Left cardiac atrium (tissue), 4 donors: ENCODE results near the gene TSPAN2. TPM values are rescaled to one million over a fixed set of nuclear protein-coding genes. Genes with fewer than 3 reads are reported as not detected.

ENCODE experiments used
- ATAC-seq, 2 donors: fragments of 200-7000 bp; cut with Tn5 transposase; one replicate each; pipeline ENCODE4 v1.9.1; 2020; ENCODE audit warnings: mild to moderate bottlenecking in 2 of 2, moderate library complexity in 2 of 2
- DNase-seq: peaks from one replicate; pipeline ENCODE4 v3.0.0-alpha.2; 2020
- intact Hi-C, 2 donors: fragments of 100-400 bp; cut with DNase I; formaldehyde crosslinking; loops; one replicate each; pipeline versions ENCODE4 v1.14.1 to v1.15.1; 2022 to 2023
- long read RNA-seq: library from polyadenylated mRNA; unstranded; transcript quantifications from one replicate; pipeline ENCODE4 v2.0.0, GENCODE V29; 2021
- total RNA-seq, 2 donors: library from RNA; stranded (reverse); fragmentation: NEBNext Ultra II Directional; extraction: Animal tissue kit (Norgen Biotek cat#: 25700); gene quantifications; one replicate each; pipeline ENCODE4 v1.2.1, GENCODE V29; 2021
- donor health status: DM: no; HTN: yes; CAD: no.
- donor health status: DM: no; HTN: yes; CAD: no; lungs with severe emphysema.
- donor health status: DM: yes; HTN: yes; CAD: no.
- donor health status: Dilated cardiomyopathy.

Gene TSPAN2
- total RNA-seq: 10 to 100 TPM; 13.3 to 15.1 TPM
- long read RNA-seq, transcript TSPAN2-202 (8 exons, 3,177 nt): major isoform, 20 of 26 reads
- long read RNA-seq, partial matches to known transcripts: 0 of 26 reads
- long read RNA-seq, other reads (novel, unspliced or antisense): 4 of 26 reads

- intact Hi-C loops: no loop called here
- peak; percentile 86 for DNase-seq
- ATAC-seq: peak; percentile 91 to 93
These were observed at the start of gene TSPAN2 for GRCh38 chr1:115089420-115090185. TSS of gene TSPAN2 (minus strand) at chr1:115089503. CDS start at chr1:115089432, 71 bp downstream.

DNA sequence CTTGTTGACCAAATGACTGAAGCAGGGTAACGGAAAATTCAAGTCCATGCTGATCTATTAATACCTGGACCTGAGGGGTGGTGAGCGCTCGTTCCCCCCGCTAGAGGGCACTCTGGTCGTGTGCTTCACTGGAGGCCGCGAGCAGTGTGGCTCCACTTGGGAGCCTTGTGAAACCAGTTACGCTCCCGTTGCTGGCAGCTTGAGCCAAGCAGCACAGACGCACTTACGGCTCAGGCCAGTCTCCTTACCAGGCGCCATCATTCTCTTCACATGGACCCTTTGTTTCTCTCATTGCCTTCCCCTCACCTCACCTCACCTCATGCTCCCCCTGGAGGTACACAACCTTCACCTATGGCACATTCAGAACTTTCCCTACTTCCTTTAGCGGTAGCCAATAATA lies 49.7 kb upstream of the TSPAN2 start:
- DNase-seq (peak; percentile 92), ATAC-seq (peak; percentile 88 to 92)
- intact Hi-C loops: loop anchor here (1.0 to 5.0 kb wide), 3 partner anchors 324 to 456 kb away; no protein-coding TSS in a partner anchor

GRCh38 chr1:115138271-115138670 lies 49.0 kb upstream of the TSPAN2 start:
- intact Hi-C loops: loop anchor here (2.0 to 5.0 kb wide), 2 partner anchors 329 to 457 kb away; no protein-coding TSS in a partner anchor
- DNase-seq (no peak), ATAC-seq (no peak)

GRCh38 chr1:115137191-115137590 lies 47.9 kb upstream of the TSPAN2 start:
- no peak for ATAC-seq
- intact Hi-C loops: loop anchor here in 1 of 2 donors (5.0 kb wide), 1 partner anchor 330 kb away; no protein-coding TSS in a partner anchor

DNA sequence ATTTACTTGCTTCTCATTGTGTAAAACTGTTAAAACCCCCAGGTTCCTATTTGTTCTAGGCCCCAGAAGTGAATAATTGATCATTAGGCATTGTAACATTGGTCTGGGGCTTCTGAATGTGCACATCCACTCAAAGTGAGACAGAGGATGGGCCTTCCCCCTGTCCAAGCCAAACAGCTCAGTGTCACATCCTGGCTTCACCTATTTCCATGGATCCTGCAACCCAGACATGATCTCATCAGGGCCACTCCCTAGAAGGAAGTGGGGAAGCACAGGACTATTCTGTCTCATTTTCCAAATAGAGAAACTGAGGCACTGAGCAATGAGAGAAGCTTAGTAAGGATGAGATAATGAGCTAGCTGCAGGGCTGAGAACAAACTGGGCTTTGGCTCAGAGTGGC lies 47.4 kb upstream of the TSPAN2 start:
- no peak for DNase-seq
- no peak for ATAC-seq
- intact Hi-C loops: loop anchor here in 1 of 2 donors (5.0 kb wide), 1 partner anchor 331 kb away; no protein-coding TSS in a partner anchor

More at GRCh38 chr1:115137191-115137590, 47.9 kb upstream of the TSPAN2 start:
- DNase-seq: no peak

GRCh38 chr1:115136106-115136505 lies 46.8 kb upstream of the TSPAN2 start:
- intact Hi-C loops: loop anchor here in 1 of 2 donors (5.0 kb wide), 1 partner anchor 331 kb away; no protein-coding TSS in a partner anchor
- ATAC-seq (no peak), DNase-seq (no peak)

GRCh38 chr1:115135681-115136080 lies 46.4 kb upstream of the TSPAN2 start:
- DNase-seq: no peak
- ATAC-seq: no peak
- intact Hi-C loops: loop anchor here in 1 of 2 donors (5.0 kb wide), 1 partner anchor 332 kb away; no protein-coding TSS in a partner anchor

DNA sequence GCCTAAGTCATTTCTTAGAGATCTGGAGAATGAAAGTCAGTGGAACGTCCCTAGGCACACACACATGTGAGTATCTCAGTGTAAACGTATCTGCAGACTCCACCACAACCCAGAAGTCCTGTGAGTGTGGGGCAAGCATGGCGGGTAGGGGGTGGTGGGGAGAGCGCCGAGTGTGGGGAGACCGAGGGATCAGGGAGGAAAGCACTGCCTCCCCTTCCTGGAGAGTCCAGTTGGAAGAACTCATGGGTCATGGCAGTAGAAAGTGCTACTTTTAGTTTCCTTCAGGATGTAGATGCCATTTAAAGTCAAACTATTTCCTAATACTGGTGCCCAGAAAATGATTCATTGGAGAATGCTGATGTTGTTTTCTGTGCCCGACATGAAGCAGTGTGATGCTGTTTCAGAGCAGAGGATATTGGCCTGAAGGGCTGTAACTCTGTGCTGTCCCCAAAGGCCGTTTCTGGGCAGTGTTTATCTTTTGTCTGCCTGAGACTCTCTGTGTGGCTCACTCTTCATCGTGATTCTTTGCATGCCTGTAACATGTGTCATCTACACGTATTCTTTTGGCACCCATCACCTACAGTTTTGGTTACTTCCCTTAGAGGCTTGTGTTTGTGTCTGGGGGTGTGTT lies 45.7 kb upstream of the TSPAN2 start:
- ATAC-seq: peak; percentile 39 to 57
- intact Hi-C loops: loop anchor here in 1 of 2 donors (5.0 kb wide), 1 partner anchor 332 kb away; no protein-coding TSS in a partner anchor
- no peak for DNase-seq

GRCh38 chr1:115134231-115134630 lies 44.9 kb upstream of the TSPAN2 start:
- DNase-seq: no peak
- ATAC-seq: no peak
- intact Hi-C loops: no loop called here

DNA sequence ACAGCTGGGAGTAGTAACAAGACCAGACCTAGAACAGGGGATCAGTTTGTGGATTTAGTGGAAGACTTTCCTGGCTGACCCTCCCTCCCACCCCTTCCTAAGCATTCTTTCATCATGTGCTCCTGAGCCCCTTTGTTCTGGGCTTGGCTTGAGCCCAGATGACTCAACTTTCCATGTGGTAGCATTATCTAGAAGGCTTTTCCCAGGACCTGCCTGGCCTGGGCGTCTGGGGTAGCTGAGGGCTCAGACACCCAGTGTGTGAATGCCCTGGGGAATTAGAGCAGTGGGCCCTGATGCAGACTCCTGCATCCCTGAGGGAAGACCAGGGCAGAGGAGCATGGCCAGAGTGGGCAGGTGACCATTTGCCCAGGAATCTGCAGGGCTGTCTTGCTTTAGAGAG lies 44.1 kb upstream of the TSPAN2 start:
- intact Hi-C loops: no loop called here
- ATAC-seq (no peak), DNase-seq (no peak)

DNA sequence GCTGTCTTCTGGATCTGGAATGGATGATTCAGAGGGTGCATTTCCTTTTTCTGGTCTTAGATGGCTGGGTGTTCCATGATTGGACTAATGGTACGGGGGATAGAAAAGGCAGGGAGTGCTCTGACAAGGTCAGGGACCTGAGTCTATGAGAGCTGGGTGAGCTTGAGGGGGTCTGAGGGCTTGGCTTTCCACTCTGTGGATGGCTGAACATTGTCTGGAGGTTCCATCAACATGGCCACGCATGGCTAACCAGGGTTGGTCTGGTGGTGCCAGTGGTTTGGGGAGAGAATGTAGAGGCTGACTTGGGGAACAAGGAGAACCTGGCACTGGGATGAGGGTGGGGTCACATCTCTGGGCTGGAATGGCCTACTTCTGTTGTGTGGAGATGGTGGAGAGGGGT lies 41.5 kb upstream of the TSPAN2 start:
- intact Hi-C loops: no loop called here
- ATAC-seq (no peak), DNase-seq (no peak)

DNA sequence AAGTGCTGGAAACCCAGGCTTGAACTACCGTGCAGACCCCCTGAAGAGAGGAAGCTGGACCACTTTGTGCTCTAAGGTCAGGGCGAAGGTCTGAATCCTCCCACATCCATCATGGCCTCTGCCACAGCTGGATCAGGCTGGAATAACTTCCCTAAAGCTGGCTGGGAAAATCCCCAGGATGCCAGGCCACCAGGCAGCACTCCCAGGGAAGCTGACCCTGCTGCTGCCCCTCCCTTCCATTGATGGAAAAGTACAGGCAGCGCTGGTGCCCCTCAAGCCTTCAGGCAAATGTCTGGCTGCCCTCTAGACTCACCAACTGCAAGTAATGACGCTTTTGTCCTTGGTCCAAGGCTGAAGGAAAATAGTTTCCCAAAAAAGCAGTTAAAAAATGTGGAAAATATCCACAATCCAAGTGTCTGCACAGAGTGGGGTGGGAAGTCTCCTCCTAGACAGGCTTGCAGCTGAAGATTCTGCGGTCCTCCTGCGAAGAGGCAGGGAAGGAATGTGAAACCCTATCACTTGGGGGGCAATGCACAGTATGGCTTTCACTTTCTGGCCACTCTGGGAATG lies 39.9 kb upstream of the TSPAN2 start:
- intact Hi-C loops: no loop called here
- DNase-seq (no peak), ATAC-seq (no peak)

GRCh38 chr1:115127539-115127938 lies 38.2 kb upstream of the TSPAN2 start:
- intact Hi-C loops: no loop called here
- DNase-seq (no peak), ATAC-seq (no peak)

DNA sequence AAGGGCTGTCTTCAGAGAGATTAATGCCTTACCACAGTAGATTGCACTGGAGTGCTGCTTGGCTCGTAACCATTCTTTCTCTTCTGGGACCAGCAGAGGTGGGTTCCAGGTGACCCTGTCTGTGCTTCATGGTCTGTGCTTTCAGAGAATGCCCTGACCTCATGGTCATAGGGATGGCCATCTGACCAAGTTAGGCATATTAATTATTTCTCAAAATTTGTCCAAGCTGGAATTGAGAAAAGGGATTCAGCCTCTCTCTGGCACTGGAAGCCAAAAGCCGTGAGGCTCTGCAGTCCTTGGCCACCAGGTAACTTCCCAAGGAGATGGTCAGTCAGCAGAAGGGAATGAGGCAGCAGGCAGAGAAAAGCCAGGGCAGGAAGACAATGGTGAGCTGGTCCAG lies 37.2 kb upstream of the TSPAN2 start:
- ATAC-seq (no peak), DNase-seq (no peak)
- intact Hi-C loops: no loop called here

- no peak for ATAC-seq
- intact Hi-C loops: no loop called here
- no peak for DNase-seq
These were observed 33.8 kb upstream of the TSPAN2 start for GRCh38 chr1:115123116-115123515.

- DNase-seq (no peak), ATAC-seq (no peak)
- intact Hi-C loops: no loop called here
These were observed 32.5 kb upstream of the TSPAN2 start for GRCh38 chr1:115121793-115122192.

DNA sequence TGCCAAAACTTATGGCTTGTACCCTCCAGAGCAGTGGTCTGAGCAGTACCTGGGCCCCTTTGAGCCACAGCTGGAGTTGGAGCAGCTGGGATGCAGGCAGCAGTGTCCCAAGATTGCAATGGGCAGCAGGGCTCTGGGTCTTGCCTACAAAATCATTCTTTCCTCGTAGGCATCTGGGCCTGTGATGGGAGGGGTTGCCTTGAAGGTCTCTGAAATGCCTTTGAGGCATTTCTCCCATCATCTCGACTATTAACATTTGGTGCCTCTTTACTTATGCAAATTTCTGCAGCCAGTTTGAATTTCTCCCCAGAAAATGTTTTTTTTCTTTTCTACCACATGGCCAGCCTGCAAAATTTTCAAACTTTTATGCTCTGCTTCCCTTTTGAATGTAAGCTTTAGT lies 31.0 kb upstream of the TSPAN2 start:
- DNase-seq (no peak), ATAC-seq (no peak)
- intact Hi-C loops: no loop called here

DNA sequence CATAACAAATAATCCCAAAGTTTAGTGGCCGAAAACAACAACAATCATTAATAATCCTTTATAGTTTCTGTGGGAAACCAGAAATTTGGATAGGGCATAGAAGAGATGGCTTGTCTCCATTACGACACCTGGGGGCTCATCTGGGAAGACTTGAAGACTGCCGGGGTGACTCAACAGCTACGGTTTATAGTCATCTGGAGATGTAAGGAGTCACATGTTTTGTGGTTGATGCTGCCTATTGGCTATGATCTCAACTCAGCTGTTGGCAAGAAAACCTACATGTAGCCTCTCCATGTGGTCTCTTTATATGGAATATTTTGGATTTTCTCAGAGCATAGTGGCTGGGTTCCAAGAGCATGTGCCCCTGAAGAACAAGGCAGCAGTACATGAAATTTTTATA lies 29.3 kb upstream of the TSPAN2 start:
- intact Hi-C loops: no loop called here
- DNase-seq (no peak), ATAC-seq (no peak)

GRCh38 chr1:115118086-115118485 lies 28.8 kb upstream of the TSPAN2 start:
- intact Hi-C loops: no loop called here
- no peak for ATAC-seq

GRCh38 chr1:115117298-115117697 lies 28.0 kb upstream of the TSPAN2 start:
- intact Hi-C loops: no loop called here
- no peak for ATAC-seq
- DNase-seq: no peak

More at GRCh38 chr1:115118086-115118485, 28.8 kb upstream of the TSPAN2 start:
- DNase-seq: no peak
